ENCODE measurements around the gene AFF3.

GRCh38 chr2:100186126-100186525 is 43.7 kb upstream of the AFF3 start:
- TF ChIP-seq GATA2 (IDR thresholded peaks at IDR 0.05; ENCODE audit: insufficient read depth, insufficient read length, low read depth, low read length) (no peak), CTCF (IDR thresholded peaks at IDR 0.05; ENCODE audit: extremely low read depth in 1 of 2, insufficient read depth in 1 of 2, low read depth in 1 of 2, low read length in 2 of 2) (no peak), POLR2AphosphoS5 (IDR thresholded peaks at IDR 0.05; ENCODE audit: insufficient read depth, low read depth, low read length) (no peak), EZH2 (IDR thresholded peaks at IDR 0.05; ENCODE audit: borderline replicate concordance, low read depth, low read length, severe bottlenecking) (no peak), POLR2A (IDR thresholded peaks at IDR 0.05; ENCODE audit: low read depth, low read length) (no peak), JUN (IDR thresholded peaks at IDR 0.05; ENCODE audit: borderline replicate concordance, insufficient read depth, insufficient read length, low read depth) (no peak), MAX (IDR thresholded peaks at IDR 0.05; ENCODE audit: insufficient read depth, insufficient read length) (no peak), MYC (IDR thresholded peaks at IDR 0.05; ENCODE audit: low read depth, low read length) (no peak)
